Ovary (tissue), 3 donors: ENCODE data around the gene SUMO3.

Experiments
- EP300 ChIP-seq: sonication (generic); formaldehyde crosslinking; IDR thresholded peaks from one replicate; pipeline ENCODE4 v1.6.1; 2017; ENCODE audit warnings: antibody characterized with exemption
- POLR2A ChIP-seq: fragments of 450-650 bp; IDR thresholded peaks from one replicate; pipeline ENCODE4 v1.6.1; 2017; ENCODE audit warnings: antibody characterized with exemption, mild to moderate bottlenecking, moderate library complexity
- TF ChIP-seq, protein P1 (sequence below), 3 donors: fragments of 450-650 bp in 2 of 3; fragments of 200-600 bp in 1 of 3; IDR thresholded peaks; one replicate each; pipeline versions ENCODE4 v1.5.1 to v1.8.0; 2016 to 2022; ENCODE audit warnings: antibody characterized with exemption in 3 of 3, mild to moderate bottlenecking in 1 of 3
- donor health status: DM: no; HTN: no; CAD: no.

DNA sequence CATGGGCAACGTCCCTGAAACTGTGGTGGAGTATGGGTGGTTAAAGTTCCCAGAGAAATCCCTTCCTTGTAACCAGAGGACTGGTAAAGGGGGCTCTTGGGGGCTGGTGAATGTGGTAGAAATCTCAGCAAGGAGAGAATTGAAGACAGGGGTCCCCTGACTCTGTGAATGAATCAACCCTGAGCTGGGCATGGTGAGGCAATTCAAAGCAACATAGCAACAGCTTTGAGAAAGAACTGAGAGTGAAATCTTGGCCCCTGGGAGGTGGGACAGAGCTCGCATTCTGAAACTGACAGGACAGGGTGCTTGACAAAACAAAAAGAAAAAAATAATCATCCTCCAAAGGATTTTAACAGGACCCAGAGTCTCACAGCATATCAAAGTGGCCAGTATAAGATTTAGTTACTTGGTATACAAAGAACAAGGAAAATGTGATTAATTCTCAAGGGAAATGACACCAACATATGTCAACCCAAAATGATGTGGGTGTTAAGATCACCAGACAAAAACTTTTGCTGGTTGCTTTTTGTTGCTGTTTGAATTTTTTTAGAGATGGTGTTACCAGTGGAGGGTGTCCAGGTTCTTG, 11.7 kb upstream of the SUMO3 start:
- TF ChIP-seq, protein P1, sequence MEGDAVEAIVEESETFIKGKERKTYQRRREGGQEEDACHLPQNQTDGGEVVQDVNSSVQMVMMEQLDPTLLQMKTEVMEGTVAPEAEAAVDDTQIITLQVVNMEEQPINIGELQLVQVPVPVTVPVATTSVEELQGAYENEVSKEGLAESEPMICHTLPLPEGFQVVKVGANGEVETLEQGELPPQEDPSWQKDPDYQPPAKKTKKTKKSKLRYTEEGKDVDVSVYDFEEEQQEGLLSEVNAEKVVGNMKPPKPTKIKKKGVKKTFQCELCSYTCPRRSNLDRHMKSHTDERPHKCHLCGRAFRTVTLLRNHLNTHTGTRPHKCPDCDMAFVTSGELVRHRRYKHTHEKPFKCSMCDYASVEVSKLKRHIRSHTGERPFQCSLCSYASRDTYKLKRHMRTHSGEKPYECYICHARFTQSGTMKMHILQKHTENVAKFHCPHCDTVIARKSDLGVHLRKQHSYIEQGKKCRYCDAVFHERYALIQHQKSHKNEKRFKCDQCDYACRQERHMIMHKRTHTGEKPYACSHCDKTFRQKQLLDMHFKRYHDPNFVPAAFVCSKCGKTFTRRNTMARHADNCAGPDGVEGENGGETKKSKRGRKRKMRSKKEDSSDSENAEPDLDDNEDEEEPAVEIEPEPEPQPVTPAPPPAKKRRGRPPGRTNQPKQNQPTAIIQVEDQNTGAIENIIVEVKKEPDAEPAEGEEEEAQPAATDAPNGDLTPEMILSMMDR (IDR thresholded peaks at IDR 0.05) = no peak
- TF ChIP-seq POLR2A = no peak
- no peak for TF ChIP-seq EP300
